GM21360 (cell line): ENCODE measurements around the gene DSCAML1.

Experiments used
- ATAC-seq: cut with Tn5 transposase; IDR thresholded peaks from one replicate; pipeline ENCODE4 v1.9.1; 2021; ENCODE audit warnings: mild to moderate bottlenecking, moderate library complexity; ENCODE audit not compliant: unreplicated experiment

DSCAML1 gene

GRCh38 chr11:117532568-117532967, 264.4 kb downstream of the DSCAML1 start:
- ATAC-seq, result no peak

- no peak for ATAC-seq
These were observed 267.2 kb downstream of the DSCAML1 start for GRCh38 chr11:117529816-117530215.

- ATAC-seq, result no peak
These were observed 268.8 kb downstream of the DSCAML1 start for GRCh38 chr11:117528097-117528721.

- no peak for ATAC-seq
These were observed 269.7 kb downstream of the DSCAML1 start for GRCh38 chr11:117527271-117527670.

GRCh38 chr11:117525866-117526542, 271.0 kb downstream of the DSCAML1 start:
- ATAC-seq, result no peak

GRCh38 chr11:117524468-117525183, 272.4 kb downstream of the DSCAML1 start:
- ATAC-seq, result no peak

GRCh38 chr11:117523680-117524079, 273.3 kb downstream of the DSCAML1 start:
- ATAC-seq, result no peak

- no peak for ATAC-seq
These were observed 275.0 kb downstream of the DSCAML1 start for GRCh38 chr11:117521974-117522373.

GRCh38 chr11:117520966-117521365, 276.1 kb downstream of the DSCAML1 start:
- no peak for ATAC-seq

GRCh38 chr11:117520201-117520600, 276.8 kb downstream of the DSCAML1 start:
- ATAC-seq, result no peak

- no peak for ATAC-seq
These were observed 277.4 kb downstream of the DSCAML1 start for GRCh38 chr11:117519590-117519989.

- no peak for ATAC-seq
These were observed 277.8 kb downstream of the DSCAML1 start for GRCh38 chr11:117519170-117519569.

GRCh38 chr11:117518455-117518854, 278.6 kb downstream of the DSCAML1 start:
- no peak for ATAC-seq

GRCh38 chr11:117517097-117517496, 279.9 kb downstream of the DSCAML1 start:
- ATAC-seq, result no peak

- no peak for ATAC-seq
These were observed 280.9 kb downstream of the DSCAML1 start for GRCh38 chr11:117515892-117516787.

GRCh38 chr11:117514256-117514655, 282.8 kb downstream of the DSCAML1 start:
- no peak for ATAC-seq

GRCh38 chr11:117513666-117514065, 283.4 kb downstream of the DSCAML1 start:
- no peak for ATAC-seq

GRCh38 chr11:117511931-117512539, 285.0 kb downstream of the DSCAML1 start:
- no peak for ATAC-seq

- ATAC-seq, result no peak
These were observed 285.5 kb downstream of the DSCAML1 start for GRCh38 chr11:117511483-117511930.

GRCh38 chr11:117510646-117511045, 286.4 kb downstream of the DSCAML1 start:
- ATAC-seq, result no peak
